G401 (cell line): Measurements from ENCODE around the gene HNRNPCL2. TPM values are rescaled to one million over a fixed set of nuclear protein-coding genes. Genes with fewer than 3 reads are reported as not detected.
"Not testable (repeated sequence)": the region's sequence is repeated elsewhere in the genome, so short reads cannot be mapped to it uniquely, and the experiment has no call there.

Source experiments
- DNase-seq: peaks from one replicate; pipeline ENCODE4 v3.0.0-alpha.2; 2015; ENCODE audit warnings: low spot score
- in situ Hi-C: cut with HindIII; loops from 2 replicates; pipeline ENCODE4 v1.10.0; 2016; ENCODE audit warnings: low sequenced_read_pairs, mixed read lengths
- total RNA-seq: library from RNA; depleted of rRNA; stranded (reverse); fragments of >200 nt; shearing (Covaris generic); gene quantifications from 2 replicates; pipeline ENCODE4 v1.2.3, GENCODE V29; 2014; rRNA removed

The HNRNPCL2 gene
- not detected in 2 replicates for total RNA-seq

- DNase-seq, in situ Hi-C loops: not testable (repeated sequence)
Measured at GRCh38 chr1:13116754-13117153, at the start of gene HNRNPCL2. Gene HNRNPCL2, minus strand, starts transcription at chr1:13116854. Its CDS starts 454 bp downstream, at chr1:13116400.

- DNase-seq, in situ Hi-C loops: not testable (repeated sequence)
Measured at GRCh38 chr1:13165531-13165930, 48.9 kb upstream of the HNRNPCL2 start, which contains the start of gene HNRNPCL4. Gene HNRNPCL4, minus strand, starts transcription at chr1:13165631. Its CDS starts 164 bp downstream, at chr1:13165467.

- DNase-seq, in situ Hi-C loops: not testable (repeated sequence)
Measured at GRCh38 chr1:13155909-13156308, 39.3 kb upstream of the HNRNPCL2 start, which contains the start of gene PRAMEF26. Gene PRAMEF26, minus strand, starts transcription at chr1:13156009. Its CDS starts 2,914 bp downstream, at chr1:13153095.

GRCh38 chr1:13070474-13070873 lies 46.2 kb downstream of the HNRNPCL2 start, which contains the start of gene PRAMEF25:
Gene PRAMEF25, plus strand, starts transcription at chr1:13070774. Its CDS starts 2,920 bp downstream, at chr1:13073694.
- in situ Hi-C loops, DNase-seq: not testable (repeated sequence)

Other genes with a start within 250 kb of the HNRNPCL2 start
- not detected in 2 replicates for gene PRAMEF4, start 230.7 kb downstream of the HNRNPCL2 start, total RNA-seq
- gene PRAMEF10, start 218.6 kb downstream of the HNRNPCL2 start, total RNA-seq, result not detected in 2 replicates
- gene PRAMEF7, start 200.2 kb downstream of the HNRNPCL2 start, total RNA-seq, result not detected in 2 replicates
- 0.34 TPM in 1 of 2 replicates, not detected in the other for gene PRAMEF6, start 169.3 kb downstream of the HNRNPCL2 start, total RNA-seq
- gene PRAMEF27, start 60.3 kb downstream of the HNRNPCL2 start, total RNA-seq, result not detected in 2 replicates
- gene HNRNPCL3, start 56.1 kb downstream of the HNRNPCL2 start, total RNA-seq, result not detected in 2 replicates
- gene PRAMEF25, start 46.1 kb downstream of the HNRNPCL2 start, total RNA-seq, result not detected in 2 replicates
- not detected in 2 replicates for gene PRAMEF26, start 39.2 kb upstream of the HNRNPCL2 start, total RNA-seq
- not detected in 2 replicates for gene HNRNPCL4, start 48.8 kb upstream of the HNRNPCL2 start, total RNA-seq
- gene PRAMEF9, start 55.0 kb upstream of the HNRNPCL2 start, total RNA-seq, result not detected in 2 replicates
- 0.64 TPM in 1 of 2 replicates, not detected in the other for gene PRAMEF13, start 84.6 kb upstream of the HNRNPCL2 start, total RNA-seq
- not detected in 2 replicates for gene PRAMEF18, start 109.3 kb upstream of the HNRNPCL2 start, total RNA-seq
- 0.17 TPM in 1 of 2 replicates, not detected in the other for gene PRAMEF5, start 137.3 kb upstream of the HNRNPCL2 start, total RNA-seq
- gene PRAMEF8, start 168.3 kb upstream of the HNRNPCL2 start, total RNA-seq, result 0.43 and 3.0 TPM in 2 replicates
- gene PRAMEF33, start 186.7 kb upstream of the HNRNPCL2 start, total RNA-seq, result not detected in 2 replicates
- gene PRAMEF15, start 198.7 kb upstream of the HNRNPCL2 start, total RNA-seq, result 0.12 and 0.24 TPM in 2 replicates
- 1.5 TPM in 1 of 2 replicates, not detected in the other for gene PRAMEF14, start 230.3 kb upstream of the HNRNPCL2 start, total RNA-seq